Esophagus muscularis mucosa (tissue), 4 donors: Measurements from ENCODE around the gene C2orf92. TPM values are rescaled to one million over a fixed set of nuclear protein-coding genes. Genes with fewer than 3 reads are reported as not detected.

ENCODE experiments used
- DNase-seq: peaks from one replicate; pipeline ENCODE4 v3.0.0-alpha.2; 2017; ENCODE audit errors: extremely low spot score
- H3K27ac ChIP-seq, 4 donors: fragments of 200-600 bp; sonication (generic); replicated peaks in 1 of 4; 1 replicate in 3 of 4; 2 replicates in 1 of 4; pipeline ENCODE4 v1.5.1; 2016 to 2019; ENCODE audit warnings: mild to moderate bottlenecking in 1 of 4
- H3K27me3 ChIP-seq, 4 donors: fragments of 200-600 bp; sonication (generic); one replicate each; pipeline versions ENCODE4 v1.5.1 to v1.6.0; 2016 to 2019
- H3K36me3 ChIP-seq, 4 donors: fragments of 200-600 bp; sonication (generic); one replicate each; pipeline ENCODE4 v1.5.1; 2016 to 2019
- H3K4me1 ChIP-seq, 4 donors: fragments of 200-600 bp; sonication (generic); one replicate each; pipeline ENCODE4 v1.5.1; 2016 to 2019
- H3K4me3 ChIP-seq, 4 donors: fragments of 200-600 bp; sonication (generic); 1 replicate in 2 of 4; 2 replicates in 2 of 4; pipeline ENCODE4 v1.5.1; 2016 to 2019; ENCODE audit warnings: mild to moderate bottlenecking in 4 of 4, moderate library complexity in 1 of 4
- H3K9me3 ChIP-seq, 4 donors: fragments of 200-600 bp; sonication (generic); 1 replicate in 3 of 4; 2 replicates in 1 of 4; pipeline ENCODE4 v1.5.1; 2016 to 2019
- CTCF ChIP-seq, 3 experiments: fragments of 200-600 bp in 2 of 3; fragments of 450-650 bp in 1 of 3; sonication (generic) in 2 of 3; IDR thresholded peaks; one replicate each; pipeline ENCODE4 v1.5.1; 2017 to 2019; ENCODE audit warnings: antibody characterized with exemption in 3 of 3, mild to moderate bottlenecking in 2 of 3, moderate library complexity in 1 of 3
- EP300 ChIP-seq: sonication (generic); formaldehyde crosslinking; IDR thresholded peaks from one replicate; pipeline ENCODE4 v1.6.1; 2017; ENCODE audit warnings: antibody characterized with exemption
- POLR2A ChIP-seq: fragments of 450-650 bp; IDR thresholded peaks from one replicate; pipeline ENCODE4 v1.6.1; 2017; ENCODE audit warnings: antibody characterized with exemption, moderate library complexity, mild to moderate bottlenecking, low read depth
- POLR2AphosphoS5 ChIP-seq, 2 donors: sonication (generic); formaldehyde crosslinking; IDR thresholded peaks; one replicate each; pipeline ENCODE4 v1.6.1; 2017; ENCODE audit warnings: antibody characterized with exemption in 2 of 2
- WGBS: methylation state at CpG from one replicate; pipeline ENCODE4 v1.1.5; 2018; 5-methylcytosine and 5-hydroxymethylcytosine counted together
- intact Hi-C: fragments of 100-400 bp; cut with DNase I; formaldehyde crosslinking; loops from one replicate; pipeline ENCODE4 v1.15.1; 2023
- total RNA-seq, 4 donors: library from RNA; depleted of rRNA; stranded (reverse); fragments of >200 nt; gene quantifications; one replicate each; pipeline versions ENCODE4 v1.1.0 to v1.2.1, GENCODE V29; 2016

Gene C2orf92
- total RNA-seq, 4 donors from 2014 or later, result 2.1 to 6.5 (median 3.6) TPM

- Histone ChIP-seq H3K36me3 (peaks cover 0 to 7% (median 5%) of the 10 kb centered on the region in 4 donors), H3K9me3 (no peaks in the 10 kb centered on the region), H3K4me3 (no peak overlapping the region), H3K4me1 (peaks cover 6 to 12% (median 10%) of the 10 kb centered on the region in 4 donors), H3K27ac (no peak overlapping the region), H3K27me3 (no peaks in the 10 kb centered on the region)
- no peak for TF ChIP-seq POLR2A
- TF ChIP-seq POLR2AphosphoS5 (IDR thresholded peaks at IDR 0.05), result no peak
- no peak for TF ChIP-seq CTCF (IDR thresholded peaks at IDR 0.05)
- TF ChIP-seq EP300, result no peak
- intact Hi-C loops, result no loop called here
- WGBS, result 79% methylated on average over 4 of the region's 4 CpGs
- DNase-seq, result no peak
Observed at GRCh38 chr2:97741686-97742085, 72.2 kb downstream of the C2orf92 start.

- WGBS, result 91% methylated on average over 4 of the region's 4 CpGs
- Histone ChIP-seq H3K36me3 (peaks cover 0 to 7% (median 5%) of the 10 kb centered on the region in 4 donors), H3K27ac (no peak overlapping the region), H3K9me3 (no peaks in the 10 kb centered on the region), H3K27me3 (no peaks in the 10 kb centered on the region), H3K4me3 (no peak overlapping the region), H3K4me1 (peaks cover 11 to 14% (median 12%) of the 10 kb centered on the region in 4 donors)
- TF ChIP-seq POLR2A (no peak), POLR2AphosphoS5 (IDR thresholded peaks at IDR 0.05) (no peak), EP300 (no peak), CTCF (IDR thresholded peaks at IDR 0.05) (no peak)
- DNase-seq, result no peak
- intact Hi-C loops, result no loop called here
Observed at GRCh38 chr2:97742381-97742847, 72.9 kb downstream of the C2orf92 start.

- Histone ChIP-seq H3K4me1 (peaks cover 11 to 15% (median 12%) of the 10 kb centered on the region in 4 donors), H3K9me3 (no peaks in the 10 kb centered on the region), H3K27me3 (no peaks in the 10 kb centered on the region), H3K27ac (no peak overlapping the region), H3K36me3 (peaks cover 0 to 7% (median 5%) of the 10 kb centered on the region in 4 donors), H3K4me3 (no peak overlapping the region)
- TF ChIP-seq CTCF (IDR thresholded peaks at IDR 0.05) (no peak), POLR2A (no peak), POLR2AphosphoS5 (IDR thresholded peaks at IDR 0.05) (no peak), EP300 (no peak)
- no peak for DNase-seq
- intact Hi-C loops, result no loop called here
- WGBS, result 94% methylated on average over 6 of the region's 6 CpGs
Observed at GRCh38 chr2:97743913-97744312, 74.4 kb downstream of the C2orf92 start.

- Histone ChIP-seq H3K9me3 (no peaks in the 10 kb centered on the region), H3K27ac (no peak overlapping the region), H3K36me3 (peaks cover 5 to 19% (median 7%) of the 10 kb centered on the region in 4 donors), H3K4me3 (no peak overlapping the region), H3K4me1 (peaks cover 7 to 12% (median 10%) of the 10 kb centered on the region in 4 donors), H3K27me3 (no peaks in the 10 kb centered on the region)
- DNase-seq, result no peak
- intact Hi-C loops, result no loop called here
- 39% methylated on average over 10 of the region's 10 CpGs for WGBS
- no peak for TF ChIP-seq POLR2A
- no peak for TF ChIP-seq EP300
- TF ChIP-seq CTCF (IDR thresholded peaks at IDR 0.05), result no peak
- no peak for TF ChIP-seq POLR2AphosphoS5 (IDR thresholded peaks at IDR 0.05)
Observed at GRCh38 chr2:97745474-97746174, 76.1 kb downstream of the C2orf92 start.
